GM18907 (cell line): ENCODE results near the gene UST.
A peak's percentile ranks its signal among the peaks of the same experiment; 100 is the strongest.

Experiments used
- ATAC-seq: cut with Tn5 transposase; IDR thresholded peaks from one replicate; pipeline ENCODE4 v1.9.1; 2021; ENCODE audit warnings: mild to moderate bottlenecking, moderate library complexity; ENCODE audit not compliant: unreplicated experiment

Gene UST

GRCh38 chr6:148746363-148747144, at the start of gene UST:
Gene UST (plus strand): TSS chr6:148747030. CDS start chr6:148747431, 401 bp downstream.
- ATAC-seq, result peak; percentile 44

DNA sequence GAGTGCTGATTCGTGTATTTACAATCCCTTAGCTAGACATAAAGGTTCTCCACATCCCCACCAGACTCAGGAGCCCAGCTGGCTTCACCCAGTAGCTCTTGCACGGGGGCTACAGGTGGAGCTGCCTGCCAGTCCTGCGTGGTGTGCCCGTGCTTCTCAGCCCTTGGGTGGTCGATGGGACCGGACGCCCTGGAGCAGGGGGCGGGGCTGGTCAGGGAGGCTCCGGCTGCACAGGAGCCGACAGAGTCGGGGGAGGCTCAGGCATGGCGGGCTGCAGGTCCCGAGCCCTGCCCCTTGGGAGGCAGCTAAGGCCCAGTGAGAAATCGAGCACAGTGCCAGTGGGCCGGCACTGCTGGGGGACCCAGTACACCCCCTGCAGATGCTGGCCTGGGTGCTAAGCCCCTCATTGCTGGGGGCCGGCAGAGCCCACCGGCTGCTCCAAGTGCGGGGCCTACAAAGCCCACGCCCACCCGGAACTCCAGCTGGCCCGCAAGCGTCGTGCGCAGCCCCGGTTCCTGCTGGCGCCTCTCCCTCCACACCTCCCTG, 48.9 kb upstream of the UST start:
- no peak for ATAC-seq

DNA sequence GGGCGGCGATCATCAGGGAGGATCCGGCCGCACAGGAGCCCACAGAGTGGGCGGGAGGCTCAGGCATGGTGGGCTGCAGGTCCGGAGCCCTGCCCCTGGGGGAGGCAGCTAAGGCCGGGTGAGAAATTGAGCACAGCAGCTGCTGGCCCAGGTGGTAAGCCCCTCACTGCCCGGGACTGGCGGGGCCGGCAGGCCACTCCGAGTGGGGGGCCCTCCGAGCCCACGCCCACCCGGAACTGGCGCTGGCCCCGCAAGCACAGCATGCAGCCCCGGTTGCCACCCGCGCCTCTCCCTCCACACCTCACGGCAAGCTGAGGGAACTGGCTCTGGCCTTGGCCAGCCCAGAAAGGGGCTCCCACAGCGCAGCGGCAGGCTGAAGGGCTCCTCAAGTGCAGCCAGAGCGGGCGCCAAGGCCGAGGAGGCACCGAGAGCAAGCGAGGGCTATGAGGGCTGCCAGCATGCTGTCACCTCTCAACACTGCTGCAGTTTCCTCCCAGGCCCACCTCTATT, 48.1 kb upstream of the UST start:
- ATAC-seq, result no peak

- ATAC-seq, result no peak
These were observed 46.6 kb upstream of the UST start for GRCh38 chr6:148700047-148700715.

- peak; percentile 75 for ATAC-seq
These were observed 46.0 kb upstream of the UST start for GRCh38 chr6:148700741-148701311.

DNA sequence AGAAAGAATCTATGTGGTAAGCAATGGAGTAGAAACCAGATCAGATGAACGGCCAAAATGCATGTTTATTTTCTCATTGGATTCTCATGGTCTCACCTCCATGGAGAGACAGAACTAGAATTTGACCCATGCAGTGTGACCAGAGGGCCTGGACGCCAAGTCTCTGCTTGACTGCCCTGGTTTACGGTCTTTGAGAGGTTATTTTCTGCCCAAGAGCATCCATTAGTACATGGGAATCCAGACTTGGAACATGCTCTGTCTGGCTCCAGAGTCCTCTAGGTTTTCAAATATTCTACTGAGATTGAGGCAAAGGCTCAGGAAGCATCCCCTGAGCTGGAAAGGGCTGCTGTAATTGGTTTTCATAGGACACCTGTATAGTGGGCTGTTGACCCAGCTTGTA, 45.5 kb upstream of the UST start:
- peak; percentile 5 for ATAC-seq

- no peak for ATAC-seq
These were observed 42.9 kb upstream of the UST start for GRCh38 chr6:148703900-148704299.

DNA sequence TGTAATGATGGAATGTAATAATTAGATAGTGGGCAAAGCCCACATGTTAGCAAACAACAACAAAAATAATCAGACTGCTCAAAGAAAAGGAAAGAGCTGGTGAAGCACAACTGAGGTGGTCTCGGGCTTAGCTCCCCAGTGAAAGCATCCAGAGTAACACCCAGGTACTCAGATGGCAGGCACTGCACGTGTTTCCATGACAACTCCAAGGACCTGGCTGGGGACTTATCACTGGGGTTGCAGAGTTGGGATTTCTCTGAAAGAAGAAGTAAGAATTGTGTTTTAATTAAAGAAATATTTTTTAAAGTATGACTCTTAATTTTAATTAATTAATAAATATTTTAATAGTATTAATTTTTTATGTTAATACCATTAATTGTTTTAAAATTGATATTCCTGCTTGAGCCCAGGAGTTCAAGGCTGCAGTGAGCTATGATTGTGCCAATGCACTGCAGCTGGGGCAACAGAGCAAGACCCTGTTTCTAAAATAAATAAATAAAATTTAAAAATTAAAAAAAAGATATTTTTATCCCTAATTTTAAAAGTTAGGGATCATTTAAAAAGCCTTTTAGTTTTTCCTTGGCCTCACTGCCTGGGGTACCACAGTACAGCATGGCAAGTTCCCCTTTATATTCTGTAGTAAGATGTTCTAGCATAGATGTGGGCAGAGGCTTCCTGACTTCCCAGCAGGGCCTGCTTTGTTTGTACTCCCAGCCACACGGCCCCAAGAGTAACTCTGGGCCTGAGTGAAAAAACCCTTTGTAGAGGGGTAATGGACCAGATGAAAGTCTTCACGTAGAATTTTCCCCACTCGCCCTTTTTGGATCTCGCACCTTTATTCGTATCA, 42.2 kb upstream of the UST start:
- ATAC-seq, result no peak

DNA sequence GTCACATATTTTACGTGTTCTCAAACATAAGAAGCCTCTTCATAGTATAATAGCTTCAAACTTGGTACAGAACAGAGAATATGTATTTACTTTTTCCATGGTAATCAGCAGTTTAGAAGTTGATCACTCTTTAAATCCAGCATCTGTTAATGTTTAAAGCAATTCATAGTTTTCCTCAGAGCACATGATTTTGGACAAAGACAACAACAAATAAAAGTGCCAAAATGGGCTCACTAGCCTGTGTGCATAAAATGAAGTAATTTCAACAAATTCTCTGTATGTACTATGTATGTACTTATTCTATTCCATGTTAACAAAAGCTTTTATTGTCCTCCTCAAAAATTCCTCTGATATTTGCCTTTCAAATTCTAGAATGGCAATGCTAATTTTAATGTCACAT, 38.1 kb upstream of the UST start:
- no peak for ATAC-seq

DNA sequence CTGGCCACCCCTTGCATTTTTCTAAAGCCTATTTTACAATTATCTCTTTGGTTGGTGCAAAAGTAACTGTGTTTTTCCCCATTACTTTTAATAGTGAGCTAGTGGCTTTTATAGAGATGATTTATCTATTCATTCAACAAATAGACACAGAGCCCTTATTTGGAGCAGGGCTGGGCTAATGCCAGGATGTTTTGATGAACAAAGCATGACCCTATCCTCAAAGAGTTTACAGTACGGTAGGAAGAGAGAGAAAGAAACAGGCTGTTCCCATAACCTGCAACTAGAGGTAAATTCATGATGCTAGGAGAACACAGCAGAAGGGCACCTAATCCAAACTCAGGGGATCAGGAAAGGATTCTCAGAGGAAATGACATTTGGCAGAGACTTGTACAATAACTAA, 37.3 kb upstream of the UST start:
- no peak for ATAC-seq

GRCh38 chr6:148711833-148712654, 34.8 kb upstream of the UST start:
- no peak for ATAC-seq

GRCh38 chr6:148713033-148713738, 33.6 kb upstream of the UST start:
- ATAC-seq, result no peak

DNA sequence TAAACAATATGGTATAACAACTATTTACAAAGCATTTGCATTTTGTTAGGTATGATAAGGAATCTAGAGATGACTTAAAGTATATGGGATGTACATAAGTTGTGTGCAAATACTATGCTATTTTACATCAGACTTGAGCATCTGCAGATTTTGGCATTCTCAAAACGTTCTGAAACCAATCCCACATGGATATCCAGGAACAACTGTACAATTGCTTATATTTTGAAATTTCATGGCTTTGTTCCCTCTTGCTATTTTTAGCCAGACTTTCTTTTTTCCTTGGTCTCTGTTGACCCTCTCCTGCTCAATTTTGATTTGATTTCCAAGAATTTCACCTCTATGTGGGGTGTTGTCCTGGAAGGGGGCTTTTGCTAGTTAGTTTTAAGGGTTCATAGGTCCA, 32.9 kb upstream of the UST start:
- ATAC-seq, result no peak

GRCh38 chr6:148716811-148717210, 30.0 kb upstream of the UST start:
- no peak for ATAC-seq

DNA sequence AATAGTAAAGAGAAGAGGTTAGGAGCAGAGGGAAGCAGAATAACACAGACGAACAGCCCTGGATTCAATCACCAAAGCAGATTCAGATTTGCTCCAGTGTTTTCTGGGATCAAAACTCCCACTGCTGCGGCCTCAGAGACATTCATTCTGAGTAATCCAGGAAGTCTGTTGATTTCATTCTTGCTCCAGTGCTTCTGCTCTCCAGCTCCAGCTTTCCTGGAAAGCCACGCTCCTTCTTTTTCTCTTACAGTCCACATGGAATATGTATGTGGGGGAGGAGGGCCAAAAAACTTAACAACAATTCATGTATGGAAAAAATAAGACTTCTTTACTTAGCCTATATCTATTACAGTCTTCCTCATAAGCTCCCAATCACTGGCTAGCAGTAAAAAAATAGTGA, 26.4 kb upstream of the UST start:
- ATAC-seq, result no peak

DNA sequence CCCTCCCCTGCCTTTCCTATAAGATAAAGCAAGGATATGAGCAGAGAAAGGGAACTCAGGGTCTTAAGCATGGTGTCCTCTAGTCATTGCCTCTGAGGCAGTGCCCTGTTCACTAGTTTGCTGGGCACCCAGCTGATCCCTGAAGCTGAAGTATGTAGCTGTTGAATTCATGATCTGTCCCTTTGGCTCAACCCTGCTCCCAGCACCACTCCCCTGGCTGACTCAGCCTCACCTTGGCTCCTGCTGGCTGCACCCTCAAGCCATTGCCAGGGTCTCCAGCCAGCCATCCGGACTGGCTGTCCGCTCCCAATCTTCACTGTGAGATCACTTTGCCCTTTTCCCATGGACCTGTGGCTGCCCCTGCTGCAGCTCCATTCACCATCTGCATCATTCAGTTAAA, 25.9 kb upstream of the UST start:
- ATAC-seq, result no peak

DNA sequence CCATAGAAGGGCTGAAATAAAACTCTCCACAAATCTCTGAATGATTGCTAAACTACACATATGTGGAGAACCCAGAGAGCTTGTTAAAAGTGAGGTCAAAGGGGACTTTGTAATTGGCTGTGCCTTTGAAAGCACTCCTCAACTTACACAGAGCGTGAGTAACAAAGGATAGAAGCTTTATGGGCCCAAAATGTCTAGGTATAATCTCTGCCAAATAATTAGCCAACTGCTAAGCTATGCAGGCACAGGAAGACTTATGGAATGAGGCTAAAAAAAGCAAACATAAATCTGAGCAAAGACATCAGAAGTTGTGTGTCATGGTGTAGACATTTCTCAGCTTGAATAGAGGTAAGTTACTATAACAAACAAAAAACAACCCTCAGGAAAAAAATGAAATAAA, 23.3 kb upstream of the UST start:
- ATAC-seq, result no peak

DNA sequence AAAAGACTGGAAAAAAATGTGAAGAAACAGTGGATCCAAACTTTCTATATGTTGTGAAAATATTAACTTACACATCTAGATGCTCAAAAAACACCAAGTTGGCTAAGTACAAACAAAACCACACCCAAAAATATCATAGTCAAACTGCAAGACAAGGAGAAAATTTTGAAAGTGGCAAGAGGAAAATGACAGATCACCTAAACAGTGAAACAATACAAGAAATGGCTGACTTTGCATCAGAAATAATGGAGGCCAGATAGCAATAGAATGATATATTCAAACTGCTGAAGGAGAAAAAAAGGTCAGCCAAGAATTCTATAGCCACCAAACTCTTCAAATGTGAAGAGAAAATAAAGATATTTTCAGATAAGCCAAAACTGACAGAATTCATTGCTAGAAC, 22.4 kb upstream of the UST start:
- ATAC-seq, result no peak

DNA sequence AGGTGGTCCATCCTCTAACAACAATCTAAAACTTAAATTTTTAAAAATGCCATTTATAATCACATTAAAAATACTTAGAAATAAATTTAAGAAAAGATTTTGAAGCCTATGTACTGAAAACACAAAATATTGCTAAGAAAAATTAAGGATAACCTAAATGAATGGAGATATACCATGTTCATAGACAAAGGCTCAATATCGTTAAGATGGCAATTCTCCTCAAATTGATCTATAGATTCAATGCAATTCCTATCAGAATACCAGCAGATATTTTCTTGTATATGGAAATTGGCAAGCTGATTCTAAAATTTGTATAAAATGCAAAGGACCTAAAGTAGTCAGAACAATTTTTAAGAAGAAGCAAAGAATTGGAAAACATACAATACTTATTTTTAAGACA, 19.7 kb upstream of the UST start:
- ATAC-seq, result no peak
